WTC11 (cell line): ENCODE data around the gene CA10. TPM values are rescaled to one million over a fixed set of nuclear protein-coding genes. Genes with fewer than 3 reads are reported as not detected.

ENCODE experiments used
- ATAC-seq: fragments of 200-7000 bp; cut with Tn5 transposase; 2 replicates; pipeline ENCODE4 v1.10.0; 2021; ENCODE audit warnings: mild to moderate bottlenecking, moderate library complexity
- CTCF ChIA-PET: fragments of 300-600 bp; sonication (Branson Sonifier 250); formaldehyde crosslinking; loops from one replicate; lab custom pipeline; 2021; ENCODE audit warnings: antibody characterized with exemption; lab: Charles Lee
- POLR2A ChIA-PET: fragments of 350-600 bp; sonication (Branson Sonifier 250); formaldehyde crosslinking; loops from one replicate; lab custom pipeline; 2021; ENCODE audit warnings: antibody characterized with exemption; lab: Charles Lee
- DNase-seq: peaks from one replicate; pipeline ENCODE4 v3.0.0; 2021; ENCODE audit warnings: low spot score
- H3K27ac Mint-ChIP-seq: 2 replicates; pipeline ENCODE4 v1.8.0; 2021; ENCODE audit warnings: mixed read lengths
- H3K27me3 Mint-ChIP-seq: 2 replicates; pipeline ENCODE4 v1.8.0; 2021; ENCODE audit warnings: low read depth, mild to moderate bottlenecking, moderate library complexity, mixed read lengths
- H3K36me3 Mint-ChIP-seq: 2 replicates; pipeline ENCODE4 v1.8.0; 2021; ENCODE audit warnings: mixed read lengths
- H3K4me1 Mint-ChIP-seq: 2 replicates; pipeline ENCODE4 v1.8.0; 2022; ENCODE audit warnings: mixed read lengths
- H3K4me3 Mint-ChIP-seq: 2 replicates; pipeline ENCODE4 v1.8.0; 2021; ENCODE audit warnings: mild to moderate bottlenecking, moderate library complexity, mixed read lengths
- H3K9me3 Mint-ChIP-seq: 2 replicates; pipeline ENCODE4 v1.8.0; 2021; ENCODE audit warnings: mixed read lengths
- CREB1 ChIP-seq: sonication (generic); formaldehyde crosslinking; IDR thresholded peaks from 2 replicates; pipeline ENCODE4 v1.8.0; 2023; ENCODE audit warnings: mild to moderate bottlenecking, missing genetic modification reagents
- E2F1 ChIP-seq: sonication (generic); formaldehyde crosslinking; IDR thresholded peaks from 2 replicates; pipeline ENCODE4 v1.8.0; 2022; ENCODE audit warnings: mild to moderate bottlenecking, missing genetic modification reagents
- ETV6 ChIP-seq: sonication (generic); formaldehyde crosslinking; IDR thresholded peaks from 2 replicates; pipeline ENCODE4 v1.8.1; 2022; ENCODE audit warnings: mild to moderate bottlenecking, missing genetic modification reagents
- FOXK1 ChIP-seq: sonication (generic); formaldehyde crosslinking; IDR thresholded peaks from 2 replicates; pipeline ENCODE4 v1.8.0; 2022; ENCODE audit warnings: mild to moderate bottlenecking, moderate library complexity, missing genetic modification reagents
- FOXP4 ChIP-seq: sonication (generic); formaldehyde crosslinking; IDR thresholded peaks from 2 replicates; pipeline ENCODE4 v1.8.0; 2022; ENCODE audit warnings: mild to moderate bottlenecking, missing genetic modification reagents
- JAZF1 ChIP-seq: fragments of 250-450 bp; sonication (Bioruptor Pico); IDR thresholded peaks from 2 replicates; pipeline ENCODE4 v1.9.0; 2021; ENCODE audit warnings: moderate library complexity, mild to moderate bottlenecking, inconsistent platforms
- KAT7 ChIP-seq: sonication (generic); formaldehyde crosslinking; IDR thresholded peaks from 2 replicates; pipeline ENCODE4 v1.8.1; 2023; ENCODE audit warnings: missing genetic modification reagents, mild to moderate bottlenecking, borderline replicate concordance
- MXD4 ChIP-seq: fragments of 250-450 bp; sonication (Bioruptor Pico); IDR thresholded peaks from 2 replicates; pipeline ENCODE4 v1.8.0; 2021; ENCODE audit warnings: mild to moderate bottlenecking, moderate library complexity, borderline replicate concordance
- MYBL2 ChIP-seq: sonication (generic); formaldehyde crosslinking; IDR thresholded peaks from 2 replicates; pipeline ENCODE4 v1.8.1; 2023; ENCODE audit warnings: mild to moderate bottlenecking, moderate library complexity, missing genetic modification reagents
- NFE2L1 ChIP-seq: sonication (generic); formaldehyde crosslinking; IDR thresholded peaks from 2 replicates; pipeline ENCODE4 v1.8.1; 2023; ENCODE audit warnings: missing genetic modification reagents
- NR1H2 ChIP-seq: sonication (generic); formaldehyde crosslinking; IDR thresholded peaks from 2 replicates; pipeline ENCODE4 v1.9.0; 2021; ENCODE audit warnings: mild to moderate bottlenecking, moderate library complexity, missing genetic modification reagents
- OVOL2 ChIP-seq: fragments of 250-450 bp; sonication (Bioruptor Pico); IDR thresholded peaks from 2 replicates; pipeline ENCODE4 v1.9.0; 2021; ENCODE audit warnings: mild to moderate bottlenecking, borderline replicate concordance
- PRDM15 ChIP-seq: sonication (generic); formaldehyde crosslinking; IDR thresholded peaks from 2 replicates; pipeline ENCODE4 v1.8.0; 2022; ENCODE audit warnings: missing genetic modification reagents
- SOX15 ChIP-seq: fragments of 250-450 bp; sonication (Bioruptor Pico); IDR thresholded peaks from 2 replicates; pipeline ENCODE4 v1.9.0; 2021; ENCODE audit warnings: mild to moderate bottlenecking
- SP1 ChIP-seq: sonication (generic); formaldehyde crosslinking; conservative IDR thresholded peaks from 2 replicates; pipeline ENCODE4 v1.8.1; 2022; ENCODE audit warnings: missing genetic modification reagents
- TEAD4 ChIP-seq: sonication (generic); formaldehyde crosslinking; IDR thresholded peaks from 2 replicates; pipeline ENCODE4 v1.8.0; 2022; ENCODE audit warnings: mild to moderate bottlenecking, missing genetic modification reagents
- ZMAT4 ChIP-seq: fragments of 250-450 bp; sonication (Bioruptor Pico); IDR thresholded peaks from 2 replicates; pipeline ENCODE4 v1.9.0; 2021; ENCODE audit warnings: mild to moderate bottlenecking
- ZNF121 ChIP-seq: sonication (generic); formaldehyde crosslinking; IDR thresholded peaks from 2 replicates; pipeline ENCODE4 v1.8.0; 2023; ENCODE audit warnings: missing genetic modification reagents
- ZNF263 ChIP-seq: sonication (generic); formaldehyde crosslinking; IDR thresholded peaks from 2 replicates; pipeline ENCODE4 v1.8.1; 2022; ENCODE audit warnings: low read depth, mild to moderate bottlenecking, moderate library complexity, missing genetic modification reagents
- total RNA-seq: library from RNA; stranded (reverse); gene quantifications from 3 replicates; pipeline ENCODE4 v1.2.3, GENCODE V29; 2021
- TF ChIP-seq, protein P1 (sequence below): sonication (generic); formaldehyde crosslinking; conservative IDR thresholded peaks from 2 replicates; pipeline ENCODE4 v1.8.1; 2023; ENCODE audit warnings: mild to moderate bottlenecking, low read depth, missing genetic modification reagents, moderate library complexity
- TF ChIP-seq, protein P2 (sequence below): fragments of 250-450 bp; sonication (Bioruptor Pico); IDR thresholded peaks from 2 replicates; pipeline ENCODE4 v1.9.0; 2021; ENCODE audit warnings: mild to moderate bottlenecking

CA10 gene
- total RNA-seq, 1 experiment from 2014 or later, result 0.90 TPM

DNA sequence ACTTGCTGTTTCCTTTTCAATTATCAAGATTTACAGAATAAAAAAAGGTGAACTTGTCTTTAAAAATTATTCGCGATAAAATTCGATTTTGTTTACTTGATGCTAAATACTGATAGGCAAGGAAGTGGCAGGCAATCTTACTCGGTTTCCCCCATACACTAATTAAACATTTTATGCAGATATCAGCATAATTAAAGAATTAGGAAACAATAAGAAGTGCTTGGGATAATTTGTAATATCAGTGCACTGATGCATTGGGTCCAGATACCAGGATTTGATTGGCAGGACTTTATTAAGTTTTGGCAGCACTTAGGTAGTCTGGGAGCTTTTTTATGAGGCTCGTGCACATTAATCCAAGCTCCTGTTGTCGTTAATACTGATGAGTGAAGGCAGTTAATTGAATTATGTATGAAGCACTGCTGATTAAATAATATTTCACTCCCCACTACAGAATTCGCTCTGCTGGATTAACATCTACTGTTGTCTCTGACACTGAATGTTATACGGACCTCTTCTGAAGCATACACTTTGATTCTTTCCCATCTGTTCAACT is 165.6 kb downstream of the CA10 start:
- Mint-ChIP-seq H3K27me3 (peaks cover 2% of the 10 kb centered on the region), H3K4me3 (no peak overlapping the region), H3K36me3 (peaks cover 38% of the 10 kb centered on the region), H3K4me1 (no peaks in the 10 kb centered on the region), H3K9me3 (peaks cover 70% of the 10 kb centered on the region), H3K27ac (no peak overlapping the region)
- DNase-seq (no peak), ATAC-seq (no peak)
- TF ChIP-seq MYBL2 (no peak), PRDM15 (CRISPR knock-in tag) (no peak), NR1H2 (no peak), JAZF1 (CRISPR knock-in tag) (no peak), MXD4 (no peak), NFE2L1 (CRISPR knock-in tag) (no peak), TEAD4 (CRISPR knock-in tag) (no peak)
- ChIA-PET CTCF (no interaction called here), POLR2A (no interaction called here)

DNA sequence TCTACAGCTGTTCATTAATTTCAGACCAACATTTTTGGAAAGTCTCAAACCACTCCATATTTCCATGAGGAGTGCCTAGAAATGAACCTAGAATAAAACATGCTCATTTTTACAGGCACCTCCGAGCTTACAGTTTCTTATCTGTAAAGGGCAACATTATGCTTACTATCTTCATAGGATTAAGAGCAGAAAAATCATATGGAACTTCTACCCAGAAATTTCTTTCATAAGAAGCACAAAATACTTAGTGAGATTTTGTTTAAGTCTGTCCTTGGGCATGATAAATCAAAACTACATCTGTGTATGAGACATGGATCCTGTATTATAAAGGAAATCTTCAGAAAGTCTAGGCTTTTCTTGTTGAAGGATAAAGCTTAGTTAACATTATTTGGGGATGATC is 187.4 kb downstream of the CA10 start:
- CTCF ChIA-PET, result no interaction called here
- POLR2A ChIA-PET, result no interaction called here
- no peak for ATAC-seq
- TF ChIP-seq SP1 (no peak), FOXP4 (no peak), ZMAT4 (CRISPR knock-in tag) (no peak), ETV6 (CRISPR knock-in tag) (no peak), FOXK1 (CRISPR knock-in tag) (no peak), ZNF121 (CRISPR knock-in tag) (no peak)
- TF ChIP-seq, protein P1, sequence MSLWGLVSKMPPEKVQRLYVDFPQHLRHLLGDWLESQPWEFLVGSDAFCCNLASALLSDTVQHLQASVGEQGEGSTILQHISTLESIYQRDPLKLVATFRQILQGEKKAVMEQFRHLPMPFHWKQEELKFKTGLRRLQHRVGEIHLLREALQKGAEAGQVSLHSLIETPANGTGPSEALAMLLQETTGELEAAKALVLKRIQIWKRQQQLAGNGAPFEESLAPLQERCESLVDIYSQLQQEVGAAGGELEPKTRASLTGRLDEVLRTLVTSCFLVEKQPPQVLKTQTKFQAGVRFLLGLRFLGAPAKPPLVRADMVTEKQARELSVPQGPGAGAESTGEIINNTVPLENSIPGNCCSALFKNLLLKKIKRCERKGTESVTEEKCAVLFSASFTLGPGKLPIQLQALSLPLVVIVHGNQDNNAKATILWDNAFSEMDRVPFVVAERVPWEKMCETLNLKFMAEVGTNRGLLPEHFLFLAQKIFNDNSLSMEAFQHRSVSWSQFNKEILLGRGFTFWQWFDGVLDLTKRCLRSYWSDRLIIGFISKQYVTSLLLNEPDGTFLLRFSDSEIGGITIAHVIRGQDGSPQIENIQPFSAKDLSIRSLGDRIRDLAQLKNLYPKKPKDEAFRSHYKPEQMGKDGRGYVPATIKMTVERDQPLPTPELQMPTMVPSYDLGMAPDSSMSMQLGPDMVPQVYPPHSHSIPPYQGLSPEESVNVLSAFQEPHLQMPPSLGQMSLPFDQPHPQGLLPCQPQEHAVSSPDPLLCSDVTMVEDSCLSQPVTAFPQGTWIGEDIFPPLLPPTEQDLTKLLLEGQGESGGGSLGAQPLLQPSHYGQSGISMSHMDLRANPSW, result no peak
- TF ChIP-seq, all 79 proteins: peak for 0
- H3K27ac Mint-ChIP-seq, result no peak overlapping the region
- H3K4me1 Mint-ChIP-seq, result no peaks in the 10 kb centered on the region
- H3K36me3 Mint-ChIP-seq, result peaks cover 26% of the 10 kb centered on the region
- no peaks in the 10 kb centered on the region for H3K27me3 Mint-ChIP-seq
- no peak for DNase-seq
- peaks cover 76% of the 10 kb centered on the region for H3K9me3 Mint-ChIP-seq
- H3K4me3 Mint-ChIP-seq, result no peak overlapping the region

- no peak overlapping the region for H3K4me3 Mint-ChIP-seq
- DNase-seq, result no peak
- no peaks in the 10 kb centered on the region for H3K27me3 Mint-ChIP-seq
- peaks cover 86% of the 10 kb centered on the region for H3K9me3 Mint-ChIP-seq
- POLR2A ChIA-PET, result no interaction called here
- CTCF ChIA-PET, result no interaction called here
- no peak overlapping the region for H3K27ac Mint-ChIP-seq
- peaks cover 58% of the 10 kb centered on the region for H3K36me3 Mint-ChIP-seq
- ATAC-seq, result no peak
- no peaks in the 10 kb centered on the region for H3K4me1 Mint-ChIP-seq
- TF ChIP-seq, protein P2, sequence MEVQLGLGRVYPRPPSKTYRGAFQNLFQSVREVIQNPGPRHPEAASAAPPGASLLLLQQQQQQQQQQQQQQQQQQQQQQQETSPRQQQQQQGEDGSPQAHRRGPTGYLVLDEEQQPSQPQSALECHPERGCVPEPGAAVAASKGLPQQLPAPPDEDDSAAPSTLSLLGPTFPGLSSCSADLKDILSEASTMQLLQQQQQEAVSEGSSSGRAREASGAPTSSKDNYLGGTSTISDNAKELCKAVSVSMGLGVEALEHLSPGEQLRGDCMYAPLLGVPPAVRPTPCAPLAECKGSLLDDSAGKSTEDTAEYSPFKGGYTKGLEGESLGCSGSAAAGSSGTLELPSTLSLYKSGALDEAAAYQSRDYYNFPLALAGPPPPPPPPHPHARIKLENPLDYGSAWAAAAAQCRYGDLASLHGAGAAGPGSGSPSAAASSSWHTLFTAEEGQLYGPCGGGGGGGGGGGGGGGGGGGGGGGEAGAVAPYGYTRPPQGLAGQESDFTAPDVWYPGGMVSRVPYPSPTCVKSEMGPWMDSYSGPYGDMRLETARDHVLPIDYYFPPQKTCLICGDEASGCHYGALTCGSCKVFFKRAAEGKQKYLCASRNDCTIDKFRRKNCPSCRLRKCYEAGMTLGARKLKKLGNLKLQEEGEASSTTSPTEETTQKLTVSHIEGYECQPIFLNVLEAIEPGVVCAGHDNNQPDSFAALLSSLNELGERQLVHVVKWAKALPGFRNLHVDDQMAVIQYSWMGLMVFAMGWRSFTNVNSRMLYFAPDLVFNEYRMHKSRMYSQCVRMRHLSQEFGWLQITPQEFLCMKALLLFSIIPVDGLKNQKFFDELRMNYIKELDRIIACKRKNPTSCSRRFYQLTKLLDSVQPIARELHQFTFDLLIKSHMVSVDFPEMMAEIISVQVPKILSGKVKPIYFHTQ (CRISPR knock-in tag), result no peak
- TF ChIP-seq KAT7 (no peak), CREB1 (no peak), SOX15 (no peak), E2F1 (CRISPR knock-in tag) (no peak), ZNF263 (CRISPR knock-in tag) (no peak), OVOL2 (CRISPR knock-in tag) (no peak)
Measured at GRCh38 chr17:51961689-51962088, 196.8 kb downstream of the CA10 start.
